LHCN-M2 (cell line): Measurements from ENCODE around the gene DPY19L3. TPM values are rescaled to one million over a fixed set of nuclear protein-coding genes. Genes with fewer than 3 reads are reported as not detected.
"Not testable (repeated sequence)": the region's sequence is repeated elsewhere in the genome, so short reads cannot be mapped to it uniquely, and the experiment has no call there.

Source experiments
- DNase-seq: peaks from one replicate; pipeline ENCODE4 v3.0.0-alpha.2; 2012; ENCODE audit warnings: low read depth
- total RNA-seq: library from RNA; depleted of rRNA; stranded (reverse); fragments of >200 nt; gene quantifications from 2 replicates; pipeline ENCODE4 v1.2.3, GENCODE V29; 2014; rRNA removed

The DPY19L3 gene
- total RNA-seq, 1 experiment from 2014 or later: 15.7 TPM

DNA sequence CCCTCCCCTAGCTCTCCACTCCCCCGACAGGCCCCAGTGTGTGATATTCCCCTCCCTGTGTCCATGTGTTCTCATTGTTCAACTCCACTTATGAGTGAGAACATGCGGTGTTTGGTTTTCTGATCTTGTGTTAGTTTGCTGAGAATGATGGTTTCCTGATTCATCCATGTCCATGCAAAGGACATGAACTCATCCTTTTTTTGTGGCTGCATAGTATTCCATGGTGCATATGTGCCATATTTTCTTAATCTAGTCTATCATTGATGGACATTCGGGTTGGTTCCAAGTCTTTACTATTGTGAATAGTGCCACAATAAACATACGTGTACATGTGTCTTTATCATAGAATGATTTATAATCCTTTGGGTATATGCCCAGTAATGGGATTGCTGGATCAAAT lies 106.9 kb downstream of the DPY19L3 start:
- not testable (repeated sequence) for DNase-seq

DNA sequence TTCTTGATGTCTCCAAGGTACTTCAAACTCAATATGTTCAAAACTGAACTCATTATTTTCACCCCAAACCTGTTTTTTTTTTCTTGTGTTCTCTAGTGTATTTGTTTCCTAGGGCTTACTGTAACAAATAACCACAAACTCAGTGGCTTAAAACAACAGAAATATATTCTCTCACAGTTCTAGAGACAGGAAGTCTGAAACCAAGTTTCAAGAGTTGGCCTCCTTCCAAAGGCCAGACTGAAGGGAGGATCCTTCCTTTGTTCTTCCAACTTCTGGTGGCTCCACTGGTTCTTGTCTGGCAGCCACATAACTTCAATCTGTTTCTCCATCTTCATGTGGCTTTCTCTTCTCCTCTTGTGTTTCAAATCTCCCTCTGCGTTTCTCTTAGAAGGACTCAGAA lies 113.5 kb downstream of the DPY19L3 start:
- DNase-seq: peak; percentile 33

DNA sequence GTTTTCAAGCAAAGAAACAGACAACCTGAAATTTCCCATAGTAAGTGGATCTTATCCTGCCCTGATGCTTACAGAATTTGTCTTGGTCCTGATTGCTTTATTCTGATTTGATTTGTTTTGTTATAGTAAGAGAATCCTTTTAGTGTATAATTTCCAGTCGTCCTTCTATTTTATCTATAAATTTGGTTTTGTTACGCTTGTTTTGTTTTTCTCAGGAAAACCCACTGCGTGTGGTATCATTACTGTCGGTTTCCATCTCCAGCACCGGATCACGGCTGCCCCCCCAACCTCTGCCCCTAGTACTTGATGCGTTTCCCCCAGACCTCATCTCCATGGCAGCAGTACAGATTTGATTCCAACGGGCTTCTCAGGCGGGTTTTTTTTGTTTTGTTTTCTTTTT lies 117.4 kb downstream of the DPY19L3 start:
- no peak for DNase-seq

DNA sequence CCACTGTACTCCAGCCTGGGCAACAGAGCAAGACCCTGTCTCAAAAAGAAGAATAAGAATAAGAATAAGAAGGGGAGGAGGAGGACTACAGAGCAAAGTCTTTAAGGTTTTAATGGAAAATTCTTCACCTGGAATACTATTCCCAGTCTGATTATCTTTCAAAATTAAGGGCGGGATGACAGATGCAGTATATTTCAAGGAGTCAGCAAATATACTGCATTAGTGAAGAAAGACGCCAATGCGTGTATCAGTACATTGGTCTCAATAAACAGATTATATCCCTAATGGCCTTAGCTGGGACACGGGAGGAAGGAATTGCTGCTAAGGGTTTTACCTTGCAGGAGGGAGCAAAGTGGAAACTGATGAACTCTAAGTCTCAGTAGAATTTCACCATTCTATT lies 121.3 kb downstream of the DPY19L3 start:
- no peak for DNase-seq

DNA sequence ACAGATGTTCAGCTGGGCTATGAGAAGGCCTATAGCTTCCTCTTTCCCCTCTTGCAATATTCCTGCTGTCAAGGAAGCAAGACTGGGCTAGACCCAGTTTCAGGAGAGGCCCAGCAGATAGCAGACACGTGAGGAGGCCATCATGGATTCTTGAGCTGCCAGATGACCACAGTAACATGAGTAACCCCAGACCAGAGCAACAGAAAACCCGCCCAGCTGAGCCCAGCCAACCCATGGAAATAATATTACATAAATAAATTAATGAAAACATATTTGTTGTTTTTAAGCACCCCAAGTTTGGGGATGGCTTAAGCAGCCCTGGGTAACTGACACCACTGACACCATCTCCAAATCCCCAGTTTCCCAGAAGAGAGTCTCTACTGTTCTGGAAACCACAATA lies 125.2 kb downstream of the DPY19L3 start:
- no peak for DNase-seq

DNA sequence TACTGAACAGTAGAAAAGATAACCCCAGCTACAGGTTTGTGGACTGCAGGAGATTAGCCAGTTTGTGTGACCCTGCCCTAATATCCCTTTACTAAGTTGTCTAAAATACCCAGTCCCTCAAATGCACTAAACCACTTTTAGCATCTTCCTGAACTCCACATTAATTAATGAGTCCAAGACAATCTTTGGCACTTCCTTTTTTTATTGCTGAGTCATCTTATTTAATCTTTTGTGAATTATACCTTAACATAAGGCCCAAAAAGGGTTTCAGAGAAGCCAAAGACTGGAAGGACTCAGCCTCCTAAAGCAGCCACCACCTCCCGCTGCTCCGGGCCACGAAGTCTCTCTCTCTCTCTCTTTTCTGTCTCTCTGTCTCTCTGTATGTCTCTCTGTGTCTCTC lies 126.7 kb downstream of the DPY19L3 start:
- DNase-seq: no peak

Other genes with a start within 250 kb of the DPY19L3 start
- gene ZNF507, start 60.2 kb upstream of the DPY19L3 start, total RNA-seq: 6.4 and 8.7 TPM in 2 replicates
- gene PDCD5, start 175.4 kb downstream of the DPY19L3 start, total RNA-seq: 150 and 180 TPM in 2 replicates